Stimulated activated CD4-positive, alpha-beta T cell treated with anti-CD3 and anti-CD28 coated beads, Interleukin-15, amount 100 ng/mL, for 24 hours (primary cell): ENCODE results near the gene UNC13C.
"Not testable (repeated sequence)": the region's sequence is repeated elsewhere in the genome, so short reads cannot be mapped to it uniquely, and the experiment has no call there.

Experiments used
- DNase-seq: peaks from one replicate; pipeline ENCODE4 v3.0.0-alpha.2; 2020

UNC13C gene

GRCh38 chr15:53978253-53978906, at the start of gene UNC13C:
TSS of gene UNC13C (plus strand) at chr15:53978441. CDS start at chr15:54012904, 34,463 bp downstream.
- peak; percentile 2 for DNase-seq

DNA sequence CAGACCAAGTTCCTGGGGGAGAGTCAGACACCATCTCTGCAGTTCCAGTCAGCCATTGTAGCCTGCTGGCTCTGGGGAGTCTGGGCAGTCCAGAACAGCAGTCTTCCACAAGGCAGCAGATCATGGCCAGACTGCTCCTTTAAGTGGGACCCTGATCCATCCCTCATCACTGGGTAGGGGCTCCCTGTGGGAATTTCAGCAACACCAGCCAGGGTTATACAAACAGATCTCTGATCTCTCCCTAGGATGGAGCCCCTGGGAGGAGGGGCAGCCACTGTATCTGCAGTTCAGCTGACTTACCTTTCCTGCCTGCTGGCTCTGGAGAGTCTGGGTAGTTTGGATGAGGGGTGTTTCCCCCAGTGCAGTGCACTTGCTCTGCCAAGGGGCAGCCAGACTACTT, 42.1 kb upstream of the UNC13C start:
- no peak for DNase-seq

DNA sequence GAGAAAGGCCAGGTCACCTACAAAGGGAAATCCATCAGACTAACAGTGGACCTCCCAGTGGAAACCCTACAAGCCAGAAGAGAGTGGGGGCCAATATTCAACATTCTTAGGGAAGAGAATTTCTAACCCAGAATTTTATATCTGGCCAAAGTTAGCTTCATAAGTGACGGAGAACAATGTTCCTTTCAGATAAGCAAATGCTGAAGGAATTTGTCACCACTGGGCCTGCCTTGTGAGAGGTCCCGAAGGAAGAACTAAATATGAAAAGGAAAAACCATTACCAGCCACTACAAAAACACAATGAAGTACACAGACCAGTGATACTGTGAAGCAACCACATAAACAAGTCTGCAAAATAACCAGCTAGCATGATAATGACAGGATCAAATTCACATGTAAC, 40.6 kb upstream of the UNC13C start:
- DNase-seq: not testable (repeated sequence)

DNA sequence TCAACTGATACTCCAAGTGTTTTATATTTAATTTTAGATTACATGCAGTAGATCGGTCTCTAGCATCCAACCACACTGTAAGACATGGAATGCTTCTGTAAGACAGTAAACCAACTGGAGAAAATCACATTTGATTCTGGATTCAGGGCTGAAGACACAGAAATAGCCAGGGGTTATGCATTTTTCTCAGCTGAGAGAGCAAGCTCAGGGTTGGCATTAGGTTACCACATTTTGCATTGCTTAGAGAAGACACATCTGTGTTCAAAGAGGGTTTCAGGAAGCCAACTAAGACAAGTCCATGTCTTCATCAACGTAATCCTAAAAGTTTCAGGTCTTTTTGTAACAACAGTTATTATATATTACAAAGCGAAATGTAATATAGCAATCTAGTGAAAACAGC, 27.7 kb upstream of the UNC13C start:
- no peak for DNase-seq

- DNase-seq: no peak
These were observed 22.8 kb upstream of the UNC13C start for GRCh38 chr15:53955396-53955795.

GRCh38 chr15:53962646-53963561, 15.3 kb upstream of the UNC13C start:
- peak; percentile 39 for DNase-seq

GRCh38 chr15:53963801-53964200, 14.4 kb upstream of the UNC13C start:
- DNase-seq: no peak

- no peak for DNase-seq
These were observed 4.1 kb upstream of the UNC13C start for GRCh38 chr15:53974121-53974520.

DNA sequence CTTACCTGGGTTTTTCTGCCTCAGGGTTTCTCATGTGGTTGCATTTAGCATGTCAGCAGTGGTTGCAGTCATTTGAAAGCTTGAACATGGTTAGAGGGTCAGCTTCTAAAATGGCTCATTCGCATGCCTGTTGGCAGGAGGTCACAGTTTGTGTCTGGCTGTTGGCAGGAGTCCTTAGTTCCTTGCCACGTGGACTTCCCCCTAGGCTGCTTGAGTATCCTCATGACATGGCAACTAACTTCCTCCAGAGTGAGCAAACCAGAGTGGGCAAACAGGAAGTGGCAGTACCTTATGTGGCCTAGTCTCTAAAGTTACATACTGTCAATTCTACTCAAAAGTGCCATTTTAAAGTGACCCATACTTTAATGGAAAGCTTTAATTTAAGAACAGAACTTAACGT, 3.4 kb upstream of the UNC13C start:
- DNase-seq: no peak

- no peak for DNase-seq
These were observed 1.3 kb upstream of the UNC13C start for GRCh38 chr15:53976844-53977392.

- no peak for DNase-seq
These were observed 979 bp downstream of the UNC13C start for GRCh38 chr15:53979051-53979788.

DNA sequence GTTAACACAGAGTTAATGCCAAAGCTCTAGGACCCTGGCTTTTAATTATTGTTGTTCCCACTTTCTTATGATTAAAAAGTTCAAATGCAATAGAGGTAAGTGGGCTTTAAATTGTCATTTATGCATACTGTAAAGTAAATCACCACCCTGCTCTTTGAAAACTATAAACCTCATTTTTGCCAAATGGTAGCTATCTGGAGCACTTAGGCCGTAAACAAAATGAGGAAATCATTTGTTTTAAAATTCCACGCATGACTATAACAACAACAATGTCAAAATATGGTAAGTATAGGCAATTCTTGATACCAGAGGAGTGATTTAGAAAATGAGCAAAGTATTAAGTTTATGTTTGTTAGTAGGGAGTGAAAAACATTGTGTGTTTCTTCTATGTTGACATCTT, 1.8 kb downstream of the UNC13C start:
- DNase-seq: no peak

- no peak for DNase-seq
These were observed 3.9 kb downstream of the UNC13C start for GRCh38 chr15:53982071-53982680.

- no peak for DNase-seq
These were observed 4.6 kb downstream of the UNC13C start for GRCh38 chr15:53982876-53983275.

DNA sequence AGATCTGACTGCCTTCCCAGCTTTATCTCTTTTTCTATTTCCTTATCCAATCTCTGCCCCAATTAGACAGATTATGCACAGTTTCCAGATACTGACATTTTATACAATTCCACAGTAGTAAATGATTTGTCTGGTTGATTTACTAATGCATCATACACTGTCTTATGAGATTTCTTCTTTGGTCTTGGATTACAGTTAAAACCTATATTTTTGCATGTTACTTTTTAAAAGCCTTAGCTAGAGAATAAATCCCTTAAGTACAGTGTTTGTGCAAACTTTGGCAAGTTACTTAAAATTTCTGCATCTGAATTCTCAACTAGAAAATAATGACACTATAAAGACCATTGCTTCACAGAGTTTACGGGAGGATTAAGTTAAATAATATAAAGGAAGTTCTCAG, 6.0 kb downstream of the UNC13C start:
- no peak for DNase-seq

- DNase-seq: no peak
These were observed 7.3 kb downstream of the UNC13C start for GRCh38 chr15:53985562-53985961.

DNA sequence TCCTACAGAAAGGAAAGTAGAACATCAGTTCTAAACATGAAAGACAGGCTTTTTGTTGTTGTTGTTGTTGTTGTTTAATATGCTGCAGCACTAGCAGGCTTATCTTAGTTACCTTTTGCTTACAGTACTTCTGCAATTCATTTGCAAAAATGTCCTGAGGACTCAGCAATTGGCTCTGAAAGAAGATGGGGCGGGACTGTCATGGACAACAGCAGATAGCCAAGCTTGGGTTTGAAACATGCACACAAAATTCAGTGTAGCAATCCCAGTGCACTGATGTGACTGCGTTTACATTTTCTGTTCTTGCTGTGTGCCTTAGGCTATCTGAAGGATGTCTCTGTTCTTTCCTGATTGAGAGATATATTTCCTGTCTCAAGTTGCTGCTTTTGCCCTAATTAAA, 9.2 kb downstream of the UNC13C start:
- no peak for DNase-seq

GRCh38 chr15:54007256-54007655, 29.0 kb downstream of the UNC13C start:
- DNase-seq: no peak

GRCh38 chr15:54011656-54012055, 33.4 kb downstream of the UNC13C start:
- DNase-seq: no peak

DNA sequence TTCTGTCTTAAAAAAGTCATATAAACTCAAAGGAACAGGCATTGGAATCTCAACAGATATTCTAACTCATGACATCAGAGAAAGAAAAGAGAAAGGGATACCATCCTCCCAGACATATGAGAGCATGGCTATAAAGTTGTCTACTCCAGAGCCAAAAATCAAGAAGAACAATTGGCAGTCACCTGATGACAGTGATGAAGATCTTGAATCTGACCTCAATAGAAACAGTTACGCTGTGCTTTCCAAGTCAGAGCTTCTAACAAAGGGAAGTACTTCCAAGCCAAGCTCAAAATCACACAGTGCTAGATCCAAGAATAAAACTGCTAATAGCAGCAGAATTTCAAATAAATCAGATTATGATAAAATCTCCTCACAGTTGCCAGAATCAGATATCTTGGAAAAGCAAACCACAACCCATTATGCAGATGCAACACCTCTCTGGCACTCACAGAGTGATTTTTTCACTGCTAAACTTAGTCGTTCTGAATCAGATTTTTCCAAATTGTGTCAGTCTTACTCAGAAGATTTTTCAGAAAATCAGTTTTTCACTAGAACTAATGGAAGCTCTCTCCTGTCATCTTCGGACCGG, 35.9 kb downstream of the UNC13C start:
- DNase-seq: no peak

DNA sequence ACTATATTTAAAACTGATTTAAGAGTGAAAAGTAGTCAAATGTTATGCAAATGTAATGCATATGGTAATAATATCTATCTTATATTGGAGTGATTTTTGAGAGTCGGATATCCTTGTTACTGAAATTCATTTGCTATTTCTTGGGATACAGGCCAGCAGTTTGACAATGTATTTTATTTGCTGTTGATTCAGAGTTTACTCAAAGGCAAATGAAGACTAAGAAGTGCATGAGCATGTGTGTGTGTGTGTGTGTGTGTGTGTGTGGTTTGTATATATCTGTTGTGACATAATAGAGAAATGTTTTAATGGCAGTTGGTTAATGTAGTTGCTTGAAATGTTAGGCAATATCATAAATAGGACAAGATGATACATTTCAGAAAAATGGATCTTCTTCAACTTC, 39.0 kb downstream of the UNC13C start:
- no peak for DNase-seq

DNA sequence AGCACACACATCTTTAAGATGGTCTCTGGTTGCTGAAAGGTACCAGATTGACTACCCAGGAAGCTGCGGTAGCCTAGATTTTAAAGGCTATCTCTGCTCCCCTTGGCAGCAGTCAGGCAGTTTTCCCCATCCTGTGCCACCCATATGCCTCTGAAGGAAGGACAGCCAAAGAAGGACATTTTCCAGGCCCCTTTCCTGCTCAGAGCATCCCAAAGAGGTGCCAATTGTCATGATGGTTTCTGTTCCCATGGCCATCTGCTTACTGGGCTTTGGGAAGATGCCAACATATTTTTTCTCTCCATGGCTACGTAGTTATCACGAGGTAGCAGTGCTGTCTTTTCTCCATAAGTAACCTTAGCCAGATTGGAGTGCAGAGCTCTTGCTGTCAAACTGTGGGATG, 39.7 kb downstream of the UNC13C start:
- no peak for DNase-seq
